Nephron progenitor cell (in vitro differentiated cells): Measurements from ENCODE around the gene FGD5.

Source experiments
- DNase-seq: peaks from one replicate; pipeline ENCODE4 v3.0.0; 2021
- H3K27ac Mint-ChIP-seq: 2 replicates; pipeline ENCODE4 v1.8.0; 2021; ENCODE audit warnings: mild to moderate bottlenecking, moderate library complexity, mixed read lengths
- H3K27me3 Mint-ChIP-seq: 2 replicates; pipeline ENCODE4 v1.8.0; 2021; ENCODE audit warnings: mild to moderate bottlenecking, low read depth, mixed read lengths; ENCODE audit not compliant: poor library complexity
- H3K36me3 Mint-ChIP-seq: 2 replicates; pipeline ENCODE4 v1.8.0; 2021; ENCODE audit warnings: low read depth, mixed read lengths
- H3K4me1 Mint-ChIP-seq: 2 replicates; pipeline ENCODE4 v1.8.0; 2021; ENCODE audit warnings: mixed read lengths
- H3K4me3 Mint-ChIP-seq: 2 replicates; pipeline ENCODE4 v1.8.0; 2021; ENCODE audit warnings: mild to moderate bottlenecking, moderate library complexity, mixed read lengths
- H3K9me3 Mint-ChIP-seq: 2 replicates; pipeline ENCODE4 v1.8.0; 2021; ENCODE audit warnings: mild to moderate bottlenecking, moderate library complexity, mixed read lengths
- CTCF ChIP-seq: fragments of 200-600 bp; sonication (generic); IDR thresholded peaks from 2 replicates; pipeline ENCODE4 v1.5.0; 2021; ENCODE audit warnings: antibody characterized with exemption

FGD5 gene

GRCh38 chr3:14818804-14819500 is at the start of gene FGD5:
Gene FGD5, plus strand, starts transcription at chr3:14818962. Its CDS starts 110 bp downstream, at chr3:14819072.
- H3K27ac Mint-ChIP-seq = no peak within 1 kb of the TSS
- H3K9me3 Mint-ChIP-seq = no peaks in the 10 kb centered on the region
- H3K4me1 Mint-ChIP-seq = peaks cover 21% of the 10 kb centered on the region
- DNase-seq = no peak
- H3K27me3 Mint-ChIP-seq = peaks cover 35% of the 10 kb centered on the region
- no peak for TF ChIP-seq CTCF
- H3K36me3 Mint-ChIP-seq = peaks cover 5% of the 10 kb centered on the region
- H3K4me3 Mint-ChIP-seq = no peak within 1 kb of the TSS

GRCh38 chr3:14769544-14770325 is 49.0 kb upstream of the FGD5 start:
- Mint-ChIP-seq H3K4me1 (peaks cover 33% of the 10 kb centered on the region), H3K27me3 (peaks cover 15% of the 10 kb centered on the region), H3K4me3 (no peak overlapping the region), H3K9me3 (no peaks in the 10 kb centered on the region), H3K27ac (peak overlapping the region; percentile 75), H3K36me3 (no peaks in the 10 kb centered on the region)
- DNase-seq = no peak
- no peak for TF ChIP-seq CTCF

GRCh38 chr3:14770591-14770990 is 48.2 kb upstream of the FGD5 start:
- Mint-ChIP-seq H3K4me3 (no peak overlapping the region), H3K9me3 (no peaks in the 10 kb centered on the region), H3K36me3 (no peaks in the 10 kb centered on the region), H3K27ac (no peak overlapping the region), H3K4me1 (peaks cover 39% of the 10 kb centered on the region), H3K27me3 (peaks cover 6% of the 10 kb centered on the region)
- TF ChIP-seq CTCF = no peak
- no peak for DNase-seq

GRCh38 chr3:14771593-14772497 is 46.9 kb upstream of the FGD5 start:
- peaks cover 39% of the 10 kb centered on the region for H3K4me1 Mint-ChIP-seq
- H3K4me3 Mint-ChIP-seq = no peak overlapping the region
- H3K9me3 Mint-ChIP-seq = no peaks in the 10 kb centered on the region
- no peak for TF ChIP-seq CTCF
- no peaks in the 10 kb centered on the region for H3K36me3 Mint-ChIP-seq
- no peak for DNase-seq
- no peak overlapping the region for H3K27ac Mint-ChIP-seq
- H3K27me3 Mint-ChIP-seq = peaks cover 5% of the 10 kb centered on the region

GRCh38 chr3:14772533-14773138 is 46.1 kb upstream of the FGD5 start:
- DNase-seq = no peak
- Mint-ChIP-seq H3K9me3 (no peaks in the 10 kb centered on the region), H3K27me3 (peaks cover 5% of the 10 kb centered on the region), H3K27ac (no peak overlapping the region), H3K36me3 (no peaks in the 10 kb centered on the region), H3K4me3 (no peak overlapping the region), H3K4me1 (peaks cover 39% of the 10 kb centered on the region)
- no peak for TF ChIP-seq CTCF
